ENCODE measurements around the gene BCLAF3. TPM values are rescaled to one million over a fixed set of nuclear protein-coding genes. Genes with fewer than 3 reads are reported as not detected.

The BCLAF3 gene
- total RNA-seq, result 68.2 TPM

DNA sequence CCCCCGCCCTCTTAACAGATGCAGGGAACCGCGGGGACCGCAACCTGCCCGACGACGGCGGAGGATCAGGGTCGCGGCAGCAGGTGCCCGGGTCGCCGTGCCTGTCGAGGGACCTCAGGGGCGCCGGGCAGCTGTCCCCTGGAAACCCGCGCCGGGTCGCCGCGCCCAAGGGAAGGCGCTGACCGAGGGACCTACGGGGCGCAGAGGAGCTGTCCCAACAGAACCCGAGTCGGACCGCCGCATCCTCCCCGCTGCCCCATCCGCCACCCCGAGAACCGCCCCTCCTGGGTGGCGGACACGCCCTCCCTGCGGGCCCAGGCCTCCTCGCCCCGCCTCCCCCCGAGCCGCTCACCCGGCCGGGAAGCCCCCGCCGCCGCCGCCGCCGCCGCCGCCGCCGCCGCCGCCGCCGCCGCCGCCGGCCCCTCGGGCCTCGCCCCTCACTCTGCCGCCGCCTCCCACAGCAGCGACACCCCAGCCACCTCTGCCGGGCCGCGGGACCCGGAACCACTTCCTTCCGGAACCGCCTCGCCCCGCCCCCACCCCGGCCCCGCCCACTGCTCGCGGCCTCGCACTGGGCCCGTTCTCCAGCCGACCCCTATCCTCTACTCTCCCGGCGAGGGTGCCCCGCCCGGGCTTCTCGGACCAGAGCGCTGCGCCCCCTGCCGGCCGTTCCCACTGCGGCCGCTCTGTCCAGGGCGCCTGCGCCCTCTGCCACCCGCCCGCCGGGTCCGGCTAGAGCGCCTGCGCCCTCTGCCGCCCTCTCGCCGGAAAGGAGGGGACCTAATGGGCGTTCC is at the start of gene BCLAF3:
Gene BCLAF3 (minus strand): TSS at position 506 of the 794 bp plus-strand sequence. CDS start 20,797 bp downstream, outside the sequence.

Small RNA genes lying within 50 kb of the gene (small RNA-seq; reads per million reads assigned to genes)
- gene MIR23C (ENCODE audit: low replicate concordance) (0.18 reads per million), gene RF00019 (ENCODE audit: low replicate concordance) (not detected)

Other genes starting within 250 kb of the BCLAF3 start
- 15.0 TPM for gene SH3KBP1, start 103.5 kb downstream of the BCLAF3 start, total RNA-seq
- gene MAP7D2, start 125.8 kb upstream of the BCLAF3 start, total RNA-seq, result 10.0 TPM
- gene EIF1AX, start 150.8 kb upstream of the BCLAF3 start, total RNA-seq, result 74.5 TPM

All from parietal lobe (tissue), 2 donors.